ENCODE results near the gene NBR1. TPM values are rescaled to one million over a fixed set of nuclear protein-coding genes. Genes with fewer than 3 reads are reported as not detected.
A peak's percentile ranks its signal among the peaks of the same experiment; 100 is the strongest.
"Not testable (repeated sequence)": the region's sequence is repeated elsewhere in the genome, so short reads cannot be mapped to it uniquely, and the experiment has no call there.

The NBR1 gene
- total RNA-seq, 6 experiments from 2014 or later = 34.7 to 71.0 (median 49.2) TPM

- Histone ChIP-seq H3K27me3 (no peaks in the 10 kb centered on the region), H3K4me3 (peak overlapping the region; percentile 76 to 85 (median 80)), H3K27ac (peak overlapping the region; percentile 93 to 98 (median 93)), H3K4me1 (peaks cover 0 to 52% (median 24%) of the 10 kb centered on the region in 4 donors), H3K36me3 (peaks cover 0 to under 1% (median 0%) of the 10 kb centered on the region in 4 donors), H3K9me3 (no peaks in the 10 kb centered on the region)
- ATAC-seq = peak in 1 of 4 donors; percentile 22
- intact Hi-C loops (cut with DNase I) = no loop called here
- WGBS (ENCODE audit: insufficient coverage, low coverage, low lambda C conversion rate, missing lambda C conversion rate) = under 1% methylated on average over 12 of the region's 12 CpGs
- peak; percentile 18 to 30 (median 24) for TF ChIP-seq CTCF (IDR thresholded peaks at IDR 0.05)
- no peak for TF ChIP-seq POLR2A (IDR thresholded peaks at IDR 0.05)
- no peak for DNase-seq
Measured at GRCh38 chr17:43171586-43172487, 823 bp downstream of the NBR1 start.

- WGBS (ENCODE audit: insufficient coverage, low coverage, low lambda C conversion rate, missing lambda C conversion rate) = 73% methylated on average over 4 of the region's 4 CpGs
Measured at GRCh38 chr17:43175213-43176118, 4.5 kb downstream of the NBR1 start.

GRCh38 chr17:43176119-43176570 is 5.1 kb downstream of the NBR1 start:
- Histone ChIP-seq H3K9me3 (no peaks in the 10 kb centered on the region), H3K27me3 (no peaks in the 10 kb centered on the region), H3K4me3 (peak overlapping the region in 1 of 3 donors; percentile 4), H3K4me1 (peaks cover 0 to 60% (median 32%) of the 10 kb centered on the region in 4 donors), H3K27ac (peak overlapping the region; percentile 24 to 65 (median 27)), H3K36me3 (peaks cover 0 to 39% (median 12%) of the 10 kb centered on the region in 4 donors)
- intact Hi-C loops (cut with DNase I) = no loop called here
- 13% methylated on average over 2 of the region's 2 CpGs for WGBS (ENCODE audit: insufficient coverage, low coverage, low lambda C conversion rate, missing lambda C conversion rate)
- TF ChIP-seq CTCF (IDR thresholded peaks at IDR 0.05) (no peak), POLR2A (IDR thresholded peaks at IDR 0.05) (no peak)
- peak; percentile 74 to 84 (median 78) for ATAC-seq
- no peak for DNase-seq

More at GRCh38 chr17:43175213-43176118, 4.5 kb downstream of the NBR1 start:
- H3K27ac ChIP-seq = peak overlapping the region; percentile 12 to 65 (median 27)
- intact Hi-C loops (cut with DNase I) = no loop called here
- no peak for TF ChIP-seq CTCF (IDR thresholded peaks at IDR 0.05)
- TF ChIP-seq POLR2A (IDR thresholded peaks at IDR 0.05) = no peak
- H3K27me3 ChIP-seq = no peaks in the 10 kb centered on the region
- H3K4me1 ChIP-seq = peaks cover 0 to 60% (median 32%) of the 10 kb centered on the region in 4 donors
- H3K9me3 ChIP-seq = no peaks in the 10 kb centered on the region
- ATAC-seq (no peak), DNase-seq (no peak)
- peaks cover 0 to 32% (median 9%) of the 10 kb centered on the region in 4 donors for H3K36me3 ChIP-seq
- no peak overlapping the region for H3K4me3 ChIP-seq

- ATAC-seq (no peak), DNase-seq (no peak)
- peaks cover 0 to 79% (median 28%) of the 10 kb centered on the region in 4 donors for H3K36me3 ChIP-seq
- no peaks in the 10 kb centered on the region for H3K27me3 ChIP-seq
- no peaks in the 10 kb centered on the region for H3K9me3 ChIP-seq
- TF ChIP-seq CTCF (IDR thresholded peaks at IDR 0.05) (no peak), POLR2A (IDR thresholded peaks at IDR 0.05) (no peak)
- WGBS (ENCODE audit: insufficient coverage, low coverage, low lambda C conversion rate, missing lambda C conversion rate) = 93% methylated on average over 3 of the region's 3 CpGs
- intact Hi-C loops (cut with DNase I) = no loop called here
- peaks cover 0 to under 1% (median 0%) of the 10 kb centered on the region in 4 donors for H3K4me1 ChIP-seq
- H3K4me3 ChIP-seq = no peak overlapping the region
- no peak overlapping the region for H3K27ac ChIP-seq
Measured at GRCh38 chr17:43183921-43184320, 12.9 kb downstream of the NBR1 start.

- H3K9me3 ChIP-seq; H3K4me1 ChIP-seq; intact Hi-C loops (cut with DNase I); DNase-seq; ATAC-seq; H3K27ac ChIP-seq; H3K4me3 ChIP-seq; H3K27me3 ChIP-seq: not testable (repeated sequence)
- H3K36me3 ChIP-seq = peaks cover 9 to 83% (median 43%) of the 10 kb centered on the region in 4 donors
- 78% methylated on average over 4 of the region's 5 CpGs for WGBS (ENCODE audit: insufficient coverage, low coverage, low lambda C conversion rate, missing lambda C conversion rate)
Measured at GRCh38 chr17:43186656-43187055, 15.6 kb downstream of the NBR1 start.

All from right lobe of liver (tissue), 6 donors.